AG20443 (cell line): ENCODE measurements around the gene HIC2.
"Not testable (repeated sequence)": the region's sequence is repeated elsewhere in the genome, so short reads cannot be mapped to it uniquely, and the experiment has no call there.

Source experiments
- DNase-seq: peaks from one replicate; pipeline ENCODE4 v3.0.0; 2012; ENCODE audit warnings: low spot score, mixed read lengths

The HIC2 gene

DNA sequence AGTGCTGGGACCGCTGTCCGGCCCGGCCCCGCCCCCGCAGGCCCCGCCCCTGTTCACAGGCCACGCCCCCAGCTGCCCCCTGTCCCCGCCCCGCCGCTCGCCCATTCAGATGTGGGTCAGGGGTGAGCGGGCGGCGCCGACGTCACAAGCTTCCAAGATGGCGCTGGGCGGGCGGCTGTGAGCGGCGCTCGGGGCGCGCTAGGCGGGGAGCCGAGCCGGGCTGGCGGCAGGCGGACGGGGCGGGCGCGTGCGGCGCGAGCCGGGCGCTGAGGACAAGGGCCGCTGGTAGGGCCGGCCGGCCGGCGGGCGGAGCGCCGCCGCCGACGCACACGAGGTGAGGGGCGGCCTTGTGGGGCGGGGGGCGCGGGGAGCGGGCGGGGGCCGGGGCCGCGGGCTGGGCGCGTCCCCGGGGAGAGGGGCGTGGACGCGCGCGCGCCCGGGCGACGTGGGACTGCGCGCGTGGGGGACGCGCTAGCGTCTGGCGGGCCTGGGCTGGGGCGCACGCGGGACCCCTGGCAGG is at the start of gene HIC2:
Gene HIC2, plus strand, starts transcription at position 145 of the 520 bp plus-strand sequence. CDS start 25,461 bp downstream, outside the sequence.
- DNase-seq = not testable (repeated sequence)

GRCh38 chr22:21368603-21369310 is 48.4 kb upstream of the HIC2 start:
- DNase-seq = not testable (repeated sequence)

DNA sequence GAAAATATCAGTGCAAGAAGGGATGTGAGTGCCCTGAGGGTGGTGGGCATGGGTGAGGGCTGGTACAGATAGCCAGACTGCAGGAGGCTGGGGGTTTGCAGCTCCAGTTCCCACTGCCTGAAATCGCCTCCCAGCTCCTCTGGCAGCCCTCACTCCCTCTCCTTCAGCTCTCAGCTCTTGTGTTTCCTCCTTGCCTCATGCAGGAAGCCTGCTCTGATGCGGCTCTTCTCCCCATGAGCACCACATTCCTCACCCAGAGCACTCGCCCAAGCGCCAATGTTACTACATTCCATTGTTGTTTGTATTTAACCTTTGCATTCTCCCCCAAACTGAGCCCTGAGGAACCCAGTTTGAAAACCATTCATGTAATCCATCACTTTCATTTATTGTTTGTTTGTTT is 41.3 kb upstream of the HIC2 start:
- not testable (repeated sequence) for DNase-seq

DNA sequence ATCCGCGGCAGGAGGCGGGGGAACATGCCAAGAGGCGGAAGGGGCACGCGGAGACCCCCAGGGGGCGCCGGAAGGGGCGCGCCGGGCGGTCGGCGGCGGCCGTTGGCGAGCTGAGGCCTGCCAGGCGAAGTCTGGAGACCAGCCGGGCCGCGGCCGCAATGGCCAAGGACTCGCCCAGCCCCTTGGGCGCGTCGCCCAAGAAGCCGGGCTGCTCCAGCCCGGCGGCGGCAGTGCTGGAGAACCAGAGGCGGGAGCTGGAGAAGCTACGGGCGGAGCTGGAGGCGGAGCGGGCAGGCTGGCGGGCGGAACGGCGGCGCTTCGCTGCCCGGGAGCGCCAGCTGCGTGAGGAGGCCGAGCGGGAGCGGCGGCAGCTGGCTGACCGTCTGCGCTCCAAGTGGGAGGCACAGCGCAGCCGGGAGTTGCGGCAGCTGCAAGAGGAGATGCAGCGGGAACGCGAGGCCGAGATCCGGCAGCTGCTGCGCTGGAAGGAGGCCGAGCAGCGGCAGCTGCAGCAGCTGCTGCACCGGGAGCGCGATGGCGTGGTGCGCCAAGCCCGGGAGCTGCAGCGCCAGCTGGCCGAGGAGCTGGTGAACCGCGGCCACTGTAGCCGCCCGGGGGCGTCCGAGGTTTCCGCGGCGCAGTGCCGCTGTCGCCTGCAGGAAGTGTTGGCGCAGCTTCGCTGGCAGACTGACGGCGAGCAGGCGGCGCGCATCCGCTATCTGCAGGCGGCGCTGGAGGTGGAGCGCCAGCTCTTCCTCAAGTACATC is 33.3 kb upstream of the HIC2 start, which contains the start of gene RIMBP3B:
Gene RIMBP3B, plus strand, starts transcription at position 51 of the 767 bp plus-strand sequence. Its CDS starts 108 bp downstream, at position 159.
- DNase-seq = not testable (repeated sequence)

DNA sequence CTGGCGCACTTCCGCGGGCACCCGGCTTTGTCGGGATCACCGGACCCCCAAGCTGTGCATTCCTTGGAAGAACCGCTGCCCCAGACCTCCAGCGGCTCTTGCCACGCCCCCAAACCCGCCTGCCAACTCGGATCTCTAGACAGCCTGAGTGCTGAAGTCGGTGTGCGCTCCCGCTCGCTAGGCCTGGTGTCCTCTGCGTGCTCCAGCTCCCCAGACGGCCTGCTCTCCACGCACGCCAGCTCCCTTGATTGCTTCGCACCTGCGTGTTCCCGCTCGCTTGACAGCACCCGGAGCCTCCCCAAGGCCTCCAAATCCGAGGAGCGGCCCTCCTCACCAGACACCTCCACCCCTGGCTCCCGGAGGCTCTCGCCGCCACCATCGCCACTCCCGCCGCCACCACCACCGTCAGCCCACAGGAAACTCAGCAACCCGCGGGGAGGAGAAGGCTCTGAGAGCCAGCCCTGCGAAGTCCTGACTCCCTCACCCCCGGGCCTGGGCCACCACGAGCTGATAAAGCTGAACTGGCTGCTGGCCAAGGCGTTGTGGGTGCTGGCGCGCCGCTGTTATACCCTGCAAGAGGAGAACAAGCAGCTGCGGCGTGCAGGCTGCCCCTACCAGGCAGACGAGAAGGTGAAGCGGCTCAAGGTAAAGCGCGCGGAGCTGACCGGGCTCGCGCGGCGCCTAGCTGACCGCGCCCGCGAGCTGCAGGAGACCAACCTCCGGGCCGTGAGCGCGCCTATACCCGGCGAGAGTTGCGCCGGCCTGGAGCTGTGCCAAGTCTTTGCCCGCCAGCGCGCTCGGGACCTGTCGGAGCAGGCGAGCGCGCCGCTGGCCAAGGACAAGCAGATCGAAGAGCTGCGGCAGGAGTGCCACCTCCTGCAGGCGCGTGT is 32.5 kb upstream of the HIC2 start:
- not testable (repeated sequence) for DNase-seq

GRCh38 chr22:21389480-21389879 is 27.7 kb upstream of the HIC2 start:
- DNase-seq = not testable (repeated sequence)

DNA sequence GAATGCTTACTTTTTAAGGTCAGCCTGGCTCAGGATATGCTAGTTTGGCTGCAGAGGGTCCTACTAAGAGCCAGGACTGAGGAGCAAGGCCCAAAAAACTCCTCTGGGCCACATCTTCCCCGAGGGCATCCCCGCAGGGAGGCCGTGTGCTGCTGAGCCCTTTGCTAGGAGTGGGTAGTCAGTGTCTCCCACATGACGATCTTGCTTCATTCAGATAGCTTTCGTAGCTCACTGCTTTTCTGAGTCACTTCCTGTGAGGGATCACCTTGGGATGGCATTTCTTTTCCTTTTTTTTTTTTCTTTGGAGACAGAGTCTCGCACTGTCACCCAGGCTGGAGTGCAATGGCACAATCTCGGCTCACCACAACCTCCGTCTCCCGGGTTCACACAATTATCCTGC is 27.2 kb upstream of the HIC2 start:
- not testable (repeated sequence) for DNase-seq

GRCh38 chr22:21394613-21395012 is 22.6 kb upstream of the HIC2 start:
- DNase-seq = not testable (repeated sequence)

DNA sequence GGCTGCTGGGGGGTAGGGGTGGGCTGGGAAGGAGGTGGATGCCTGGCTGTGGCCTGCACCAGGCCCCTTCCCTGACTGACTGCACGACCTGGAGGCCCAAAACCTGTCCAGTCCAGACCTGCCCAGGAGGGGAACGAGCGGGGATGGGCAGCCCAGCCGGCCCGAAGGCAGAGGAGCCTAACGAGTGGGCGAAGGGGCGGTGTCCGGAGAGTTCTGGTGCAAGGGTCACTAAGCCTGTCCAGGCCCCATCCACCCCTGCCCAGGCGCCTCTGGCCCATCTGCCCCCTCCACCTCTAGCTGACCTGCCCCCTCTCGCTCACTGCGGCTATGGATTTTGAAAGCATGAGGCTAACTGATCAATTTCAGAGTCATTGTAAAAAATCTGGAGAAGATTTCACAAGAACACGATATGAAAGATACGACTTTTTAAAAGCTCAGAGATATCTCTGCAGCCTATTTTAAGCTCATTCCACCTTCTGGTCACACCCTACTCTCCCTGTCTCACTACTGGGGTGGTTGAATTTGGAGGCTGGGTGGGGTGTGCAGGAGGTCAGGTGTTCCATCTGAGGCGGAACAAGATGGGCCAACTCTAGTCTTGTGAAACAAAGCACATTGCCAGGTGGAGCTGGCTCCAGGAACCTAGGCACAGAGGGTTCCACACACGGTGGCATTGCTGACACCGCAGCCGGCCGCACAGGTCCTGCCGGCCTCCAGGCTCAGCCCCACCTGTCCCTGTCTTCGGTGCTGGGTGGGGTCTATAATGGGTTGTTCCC is 15.8 kb upstream of the HIC2 start:
- not testable (repeated sequence) for DNase-seq

DNA sequence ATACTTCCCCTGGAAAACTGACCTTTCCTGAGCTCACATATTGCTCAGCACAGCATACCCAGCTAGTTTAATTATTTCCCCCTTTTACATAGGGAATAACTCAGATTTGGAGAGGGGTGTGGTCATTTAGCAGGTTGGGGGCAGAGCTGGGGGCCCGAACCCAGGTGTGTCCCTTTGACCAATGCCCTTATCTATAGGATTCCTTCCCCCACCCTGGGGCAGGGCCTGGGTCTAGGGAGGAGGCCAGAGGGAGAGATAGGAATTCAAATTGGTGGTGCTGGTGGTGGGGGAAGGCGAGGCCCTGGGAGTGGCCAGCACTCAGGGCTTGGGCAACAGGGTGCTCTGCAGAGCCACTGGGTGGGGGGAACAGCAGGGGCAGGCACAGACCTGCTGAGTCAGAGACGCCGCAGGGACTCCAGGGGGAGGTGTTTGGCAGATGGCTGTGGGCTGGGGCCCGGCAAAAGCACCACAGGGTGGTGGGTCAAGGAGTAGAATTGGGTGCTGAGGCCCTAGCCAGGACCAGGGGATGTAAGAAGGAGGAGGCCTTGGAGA is 14.3 kb upstream of the HIC2 start:
- DNase-seq = not testable (repeated sequence)

GRCh38 chr22:21407139-21407538 is 10.0 kb upstream of the HIC2 start:
- DNase-seq = not testable (repeated sequence)

DNA sequence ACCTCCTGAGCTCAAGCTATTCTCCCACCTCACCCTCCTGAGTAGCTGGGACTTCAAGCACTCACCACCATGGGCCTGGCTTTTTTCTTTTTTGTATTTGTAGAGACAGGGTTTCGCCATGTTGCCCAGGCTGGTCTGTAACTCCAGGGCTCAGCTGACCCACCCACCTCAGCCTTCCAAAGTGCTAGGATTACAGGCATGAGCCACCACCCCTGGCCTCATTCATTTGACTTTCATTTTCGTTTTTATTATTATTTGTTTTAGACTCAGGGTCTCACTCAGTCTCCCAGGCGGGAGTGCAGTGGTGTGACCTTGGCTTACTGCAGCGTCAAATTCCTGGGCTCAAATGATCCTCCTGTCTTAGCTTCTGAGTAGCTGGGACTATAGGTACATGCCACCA is 9.4 kb upstream of the HIC2 start:
- DNase-seq = not testable (repeated sequence)

- not testable (repeated sequence) for DNase-seq
Observed at GRCh38 chr22:21416375-21416774, 796 bp upstream of the HIC2 start.

- not testable (repeated sequence) for DNase-seq
Observed at GRCh38 chr22:21417853-21418252, 682 bp downstream of the HIC2 start.

GRCh38 chr22:21418974-21419638 is 1.9 kb downstream of the HIC2 start:
- DNase-seq = not testable (repeated sequence)

- not testable (repeated sequence) for DNase-seq
Observed at GRCh38 chr22:21420180-21420763, 3.1 kb downstream of the HIC2 start.

DNA sequence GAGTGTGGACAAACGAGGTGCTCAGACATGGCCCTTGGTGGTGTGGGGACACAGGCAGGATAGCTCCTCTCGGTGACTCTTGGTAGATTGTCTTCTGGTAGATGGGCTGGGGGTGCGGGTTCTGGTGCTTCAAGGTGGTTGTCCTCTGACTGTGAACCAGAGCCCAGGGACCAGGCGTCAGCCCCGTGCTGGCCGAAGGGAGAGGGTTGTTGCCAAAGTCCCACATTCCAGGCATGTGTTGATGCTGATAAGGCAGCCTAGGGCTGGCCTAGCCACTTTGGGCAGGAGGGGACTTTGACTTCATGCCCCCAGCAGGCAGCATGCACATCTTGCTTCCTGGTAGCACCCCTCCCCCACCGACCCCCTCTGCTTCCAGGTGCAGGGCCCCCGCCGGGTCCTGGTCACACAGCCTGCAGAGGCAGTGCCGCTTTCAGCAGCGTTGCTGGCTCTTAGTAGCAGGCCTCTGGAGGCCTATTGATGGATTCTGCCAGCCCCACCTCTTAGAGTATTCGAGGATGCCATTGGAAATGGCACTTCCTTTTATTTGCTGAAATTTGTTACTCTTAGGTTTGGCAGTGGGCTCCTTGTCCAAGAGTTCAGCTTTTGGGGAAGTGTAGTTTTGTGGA is 7.0 kb downstream of the HIC2 start:
- not testable (repeated sequence) for DNase-seq

GRCh38 chr22:21434378-21435233 is 17.4 kb downstream of the HIC2 start:
- not testable (repeated sequence) for DNase-seq
